A673 (cell line): ENCODE results near the gene AMOTL1. TPM values are rescaled to one million over a fixed set of nuclear protein-coding genes. Genes with fewer than 3 reads are reported as not detected.

Source experiments
- BruUV-seq: library from RNA; stranded (reverse); fragments of 400-500 nt; replicated peaks from 2 replicates; lab custom pipeline; 2021; lab: Mats Ljungman, UMichigan
- CTCF ChIA-PET: fragments of 300-600 bp; sonication (Branson Sonifier 250); formaldehyde crosslinking; loops from one replicate; lab custom pipeline; 2022; ENCODE audit warnings: antibody characterized with exemption; lab: Charles Lee
- POLR2A ChIA-PET: fragments of 300-600 bp; sonication (Branson Sonifier 250); formaldehyde crosslinking; loops from one replicate; lab custom pipeline; 2022; ENCODE audit warnings: antibody characterized with exemption; ENCODE audit not compliant: low non-redundant PET; lab: Charles Lee
- DNase-seq: peaks from one replicate; pipeline ENCODE4 v3.0.0-alpha.2; 2015; ENCODE audit warnings: low spot score
- H3K27ac ChIP-seq: fragments of 200-600 bp; sonication (generic); 2 replicates; pipeline ENCODE4 v1.5.1; 2016; ENCODE audit warnings: mixed run types, low read depth, mild to moderate bottlenecking, mixed read lengths, antibody characterized with exemption, low read length; ENCODE audit not compliant: poor library complexity, severe bottlenecking
- H3K27me3 ChIP-seq: fragments of 200-600 bp; sonication (generic); replicated peaks from 2 replicates; pipeline ENCODE4 v1.6.1; 2017; ENCODE audit warnings: mixed run types, low read depth, mild to moderate bottlenecking, mixed read lengths, antibody characterized with exemption, low read length; ENCODE audit not compliant: insufficient read depth, poor library complexity
- H3K36me3 ChIP-seq: fragments of 200-600 bp; sonication (generic); 2 replicates; pipeline ENCODE4 v1.6.1; 2016; ENCODE audit warnings: mixed run types, mild to moderate bottlenecking, mixed read lengths, antibody characterized with exemption, low read length; ENCODE audit not compliant: insufficient read depth, poor library complexity, severe bottlenecking
- H3K4me1 ChIP-seq: fragments of 200-600 bp; sonication (generic); 2 replicates; pipeline ENCODE4 v1.6.1; 2017; ENCODE audit warnings: mixed run types, mild to moderate bottlenecking, mixed read lengths, antibody characterized with exemption, low read length; ENCODE audit not compliant: insufficient read depth, poor library complexity, severe bottlenecking
- H3K4me3 ChIP-seq: fragments of 200-600 bp; sonication (generic); 2 replicates; pipeline ENCODE4 v1.5.1; 2016; ENCODE audit warnings: low read depth, mixed run types, mild to moderate bottlenecking, mixed read lengths, low read length; ENCODE audit not compliant: poor library complexity, severe bottlenecking
- H3K9me3 ChIP-seq: fragments of 200-600 bp; sonication (generic); 2 replicates; pipeline ENCODE4 v1.6.1; 2016; ENCODE audit warnings: mixed run types, low read depth, mild to moderate bottlenecking, mixed read lengths, antibody characterized with exemption, low read length; ENCODE audit not compliant: poor library complexity, severe bottlenecking
- CTCF ChIP-seq: fragments of 300-800, 200-600 bp; sonication (generic); conservative IDR thresholded peaks from 2 replicates; pipeline ENCODE4 v1.5.1; 2017; ENCODE audit warnings: low read depth, mild to moderate bottlenecking, antibody characterized with exemption, low read length, moderate library complexity, mixed read lengths
- EZH2 ChIP-seq: fragments of 200-600 bp; sonication (generic); IDR thresholded peaks from 2 replicates; pipeline ENCODE4 v1.6.1; 2017; ENCODE audit warnings: borderline replicate concordance, low read depth, mild to moderate bottlenecking, mixed read lengths, antibody characterized with exemption, low read length; ENCODE audit not compliant: poor library complexity, severe bottlenecking
- intact Hi-C: fragments of 100-400 bp; cut with micrococcal nuclease; formaldehyde crosslinking; loops from one replicate; pipeline ENCODE4 v1.10.0; 2022; ENCODE audit not compliant: unreplicated experiment
- total RNA-seq: library from RNA; stranded (reverse); gene quantifications from 2 replicates; pipeline ENCODE4 v1.2.3, GENCODE V29; 2021

Gene AMOTL1
- total RNA-seq, 1 experiment from 2014 or later = 68.5 TPM

GRCh38 chr11:94920311-94920710 is 152.2 kb downstream of the AMOTL1 start:
- intact Hi-C loops = no loop called here
- Histone ChIP-seq H3K36me3 (no peaks in the 10 kb centered on the region), H3K4me3 (no peak overlapping the region), H3K9me3 (no peaks in the 10 kb centered on the region), H3K27me3 (no peaks in the 10 kb centered on the region), H3K4me1 (peaks cover 11% of the 10 kb centered on the region), H3K27ac (no peak overlapping the region)
- DNase-seq = no peak
- POLR2A ChIA-PET = no interaction called here
- BruUV-seq = no TSS peak
- TF ChIP-seq CTCF (no peak), EZH2 (no peak)
- CTCF ChIA-PET = no interaction called here

GRCh38 chr11:94922321-94923003 is 154.3 kb downstream of the AMOTL1 start:
- CTCF ChIA-PET = no interaction called here
- no peak for TF ChIP-seq CTCF
- TF ChIP-seq EZH2 = no peak
- BruUV-seq = no TSS peak
- no peaks in the 10 kb centered on the region for H3K27me3 ChIP-seq
- intact Hi-C loops = no loop called here
- peaks cover 30% of the 10 kb centered on the region for H3K4me1 ChIP-seq
- no peaks in the 10 kb centered on the region for H3K36me3 ChIP-seq
- H3K9me3 ChIP-seq = no peaks in the 10 kb centered on the region
- POLR2A ChIA-PET = no interaction called here
- no peak for DNase-seq
- H3K27ac ChIP-seq = no peak overlapping the region
- no peak overlapping the region for H3K4me3 ChIP-seq

- no peak overlapping the region for H3K27ac ChIP-seq
- ChIA-PET CTCF (no interaction called here), POLR2A (no interaction called here)
- no TSS peak for BruUV-seq
- H3K9me3 ChIP-seq = no peaks in the 10 kb centered on the region
- no peaks in the 10 kb centered on the region for H3K36me3 ChIP-seq
- no peak overlapping the region for H3K4me3 ChIP-seq
- no peak for DNase-seq
- no peaks in the 10 kb centered on the region for H3K27me3 ChIP-seq
- H3K4me1 ChIP-seq = peaks cover 34% of the 10 kb centered on the region
- no peak for TF ChIP-seq EZH2
- no peak for TF ChIP-seq CTCF
- intact Hi-C loops = no loop called here
These were observed 154.8 kb downstream of the AMOTL1 start for GRCh38 chr11:94923004-94923334.
